Measurements from ENCODE around the gene GNB1. TPM values are rescaled to one million over a fixed set of nuclear protein-coding genes. Genes with fewer than 3 reads are reported as not detected.

GNB1 gene
- total and polyA plus RNA-seq, 10 of the 15 experiments (the other 5 are each of a cell fraction or from before 2014, with no cell fraction given), result 23.0 to 392 (median 93.9) TPM

DNA sequence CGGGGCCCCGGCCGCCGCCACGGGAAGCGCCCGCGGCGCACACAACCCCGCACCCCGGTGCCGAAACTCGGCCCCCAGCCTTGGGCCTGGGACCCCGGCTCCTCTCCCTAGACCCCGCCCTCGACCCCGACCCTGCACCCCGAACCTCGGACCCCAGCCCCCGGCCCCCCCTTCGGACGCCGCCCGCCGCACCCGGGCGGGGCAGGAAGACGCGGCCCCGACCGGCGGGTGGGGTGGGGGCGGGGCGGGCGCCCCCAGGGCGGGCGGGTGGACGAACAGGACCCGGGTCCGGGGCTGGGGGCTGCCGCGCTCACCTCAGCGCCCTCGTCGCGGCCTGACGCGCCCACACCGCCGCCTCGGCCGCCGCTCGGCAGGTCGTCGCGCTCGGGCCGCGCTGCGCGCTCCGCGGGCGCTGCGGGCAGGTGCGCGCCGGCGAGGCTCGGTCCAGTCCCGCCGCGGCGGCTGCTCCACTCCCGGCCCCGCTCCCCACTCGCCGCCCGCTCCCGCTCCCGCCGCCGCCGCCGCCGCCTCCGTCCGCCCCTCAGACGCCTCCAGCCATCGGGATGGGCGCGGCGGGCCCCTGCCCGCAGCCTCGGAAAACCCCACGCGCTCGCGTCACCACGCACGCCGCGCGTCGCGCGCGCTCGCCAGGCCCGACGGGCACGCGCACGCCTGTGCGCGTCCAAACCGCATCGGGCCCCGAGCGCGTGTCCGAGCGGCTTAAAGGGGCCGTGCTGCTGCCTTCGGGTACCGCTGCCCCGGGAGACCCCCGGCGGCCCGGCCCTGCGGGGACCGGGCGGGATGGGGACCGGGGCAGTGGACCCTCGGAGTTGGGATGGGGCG lies at the start of gene GNB1 (continued):
- TF ChIP-seq, protein P1, sequence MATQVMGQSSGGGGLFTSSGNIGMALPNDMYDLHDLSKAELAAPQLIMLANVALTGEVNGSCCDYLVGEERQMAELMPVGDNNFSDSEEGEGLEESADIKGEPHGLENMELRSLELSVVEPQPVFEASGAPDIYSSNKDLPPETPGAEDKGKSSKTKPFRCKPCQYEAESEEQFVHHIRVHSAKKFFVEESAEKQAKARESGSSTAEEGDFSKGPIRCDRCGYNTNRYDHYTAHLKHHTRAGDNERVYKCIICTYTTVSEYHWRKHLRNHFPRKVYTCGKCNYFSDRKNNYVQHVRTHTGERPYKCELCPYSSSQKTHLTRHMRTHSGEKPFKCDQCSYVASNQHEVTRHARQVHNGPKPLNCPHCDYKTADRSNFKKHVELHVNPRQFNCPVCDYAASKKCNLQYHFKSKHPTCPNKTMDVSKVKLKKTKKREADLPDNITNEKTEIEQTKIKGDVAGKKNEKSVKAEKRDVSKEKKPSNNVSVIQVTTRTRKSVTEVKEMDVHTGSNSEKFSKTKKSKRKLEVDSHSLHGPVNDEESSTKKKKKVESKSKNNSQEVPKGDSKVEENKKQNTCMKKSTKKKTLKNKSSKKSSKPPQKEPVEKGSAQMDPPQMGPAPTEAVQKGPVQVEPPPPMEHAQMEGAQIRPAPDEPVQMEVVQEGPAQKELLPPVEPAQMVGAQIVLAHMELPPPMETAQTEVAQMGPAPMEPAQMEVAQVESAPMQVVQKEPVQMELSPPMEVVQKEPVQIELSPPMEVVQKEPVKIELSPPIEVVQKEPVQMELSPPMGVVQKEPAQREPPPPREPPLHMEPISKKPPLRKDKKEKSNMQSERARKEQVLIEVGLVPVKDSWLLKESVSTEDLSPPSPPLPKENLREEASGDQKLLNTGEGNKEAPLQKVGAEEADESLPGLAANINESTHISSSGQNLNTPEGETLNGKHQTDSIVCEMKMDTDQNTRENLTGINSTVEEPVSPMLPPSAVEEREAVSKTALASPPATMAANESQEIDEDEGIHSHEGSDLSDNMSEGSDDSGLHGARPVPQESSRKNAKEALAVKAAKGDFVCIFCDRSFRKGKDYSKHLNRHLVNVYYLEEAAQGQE (IDR thresholded peaks at IDR 0.05; ENCODE audit: low read depth, low read length), result peak; percentile 13; the same call in 1 of the 2 replicates
- TF ChIP-seq EED (IDR thresholded peaks at IDR 0.05; ENCODE audit: low read depth), result no peak
- no peak for TF ChIP-seq BRCA1 (IDR thresholded peaks at IDR 0.05; ENCODE audit: low read depth, low read length)
- peak; percentile 76 to 99 for TF ChIP-seq EGR1 (IDR thresholded peaks at IDR 0.05; ENCODE audit: borderline replicate concordance in 1 of 2, low read depth in 2 of 2, low read length in 2 of 2)
- no peak for TF ChIP-seq NFXL1 (IDR thresholded peaks at IDR 0.05; ENCODE audit: borderline replicate concordance)
- no peak for TF ChIP-seq RAD51 (IDR thresholded peaks at IDR 0.05)
- peak; percentile 95 for TF ChIP-seq RELA (IDR thresholded peaks at IDR 0.05; ENCODE audit: borderline replicate concordance, partially characterized antibody)
- TF ChIP-seq, protein P2, sequence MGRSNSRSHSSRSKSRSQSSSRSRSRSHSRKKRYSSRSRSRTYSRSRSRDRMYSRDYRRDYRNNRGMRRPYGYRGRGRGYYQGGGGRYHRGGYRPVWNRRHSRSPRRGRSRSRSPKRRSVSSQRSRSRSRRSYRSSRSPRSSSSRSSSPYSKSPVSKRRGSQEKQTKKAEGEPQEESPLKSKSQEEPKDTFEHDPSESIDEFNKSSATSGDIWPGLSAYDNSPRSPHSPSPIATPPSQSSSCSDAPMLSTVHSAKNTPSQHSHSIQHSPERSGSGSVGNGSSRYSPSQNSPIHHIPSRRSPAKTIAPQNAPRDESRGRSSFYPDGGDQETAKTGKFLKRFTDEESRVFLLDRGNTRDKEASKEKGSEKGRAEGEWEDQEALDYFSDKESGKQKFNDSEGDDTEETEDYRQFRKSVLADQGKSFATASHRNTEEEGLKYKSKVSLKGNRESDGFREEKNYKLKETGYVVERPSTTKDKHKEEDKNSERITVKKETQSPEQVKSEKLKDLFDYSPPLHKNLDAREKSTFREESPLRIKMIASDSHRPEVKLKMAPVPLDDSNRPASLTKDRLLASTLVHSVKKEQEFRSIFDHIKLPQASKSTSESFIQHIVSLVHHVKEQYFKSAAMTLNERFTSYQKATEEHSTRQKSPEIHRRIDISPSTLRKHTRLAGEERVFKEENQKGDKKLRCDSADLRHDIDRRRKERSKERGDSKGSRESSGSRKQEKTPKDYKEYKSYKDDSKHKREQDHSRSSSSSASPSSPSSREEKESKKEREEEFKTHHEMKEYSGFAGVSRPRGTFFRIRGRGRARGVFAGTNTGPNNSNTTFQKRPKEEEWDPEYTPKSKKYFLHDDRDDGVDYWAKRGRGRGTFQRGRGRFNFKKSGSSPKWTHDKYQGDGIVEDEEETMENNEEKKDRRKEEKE (IDR thresholded peaks at IDR 0.05), result no peak
- TF ChIP-seq SREBF1 (IDR thresholded peaks at IDR 0.05; ENCODE audit: low read length), result no peak
- TF ChIP-seq, protein P3, sequence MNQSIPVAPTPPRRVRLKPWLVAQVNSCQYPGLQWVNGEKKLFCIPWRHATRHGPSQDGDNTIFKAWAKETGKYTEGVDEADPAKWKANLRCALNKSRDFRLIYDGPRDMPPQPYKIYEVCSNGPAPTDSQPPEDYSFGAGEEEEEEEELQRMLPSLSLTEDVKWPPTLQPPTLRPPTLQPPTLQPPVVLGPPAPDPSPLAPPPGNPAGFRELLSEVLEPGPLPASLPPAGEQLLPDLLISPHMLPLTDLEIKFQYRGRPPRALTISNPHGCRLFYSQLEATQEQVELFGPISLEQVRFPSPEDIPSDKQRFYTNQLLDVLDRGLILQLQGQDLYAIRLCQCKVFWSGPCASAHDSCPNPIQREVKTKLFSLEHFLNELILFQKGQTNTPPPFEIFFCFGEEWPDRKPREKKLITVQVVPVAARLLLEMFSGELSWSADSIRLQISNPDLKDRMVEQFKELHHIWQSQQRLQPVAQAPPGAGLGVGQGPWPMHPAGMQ (IDR thresholded peaks at IDR 0.05; ENCODE audit: borderline replicate concordance), result no peak
- TF ChIP-seq ZNF207 (IDR thresholded peaks at IDR 0.05; ENCODE audit: borderline replicate concordance), result peak; percentile 40; the same call in 1 of the 2 replicates
- no peak for TF ChIP-seq NBN (IDR thresholded peaks at IDR 0.05)
- no peak for TF ChIP-seq SMAD1 (IDR thresholded peaks at IDR 0.05; ENCODE audit: low read depth, partially characterized antibody)
- TF ChIP-seq CHD4 (IDR thresholded peaks at IDR 0.05), result no peak
- no peak for TF ChIP-seq ZBTB11 (CRISPR knock-in tag; IDR thresholded peaks at IDR 0.05)
- peak; percentile 25; the same call in 1 of the 2 replicates for TF ChIP-seq SIN3A (IDR thresholded peaks at IDR 0.05; ENCODE audit: low read depth, low read length)
- TF ChIP-seq POLR2AphosphoS5 (IDR thresholded peaks at IDR 0.05; ENCODE audit: low read length), result peak; percentile 66; the same call in 1 of the 2 replicates
- TF ChIP-seq NFYA (IDR thresholded peaks at IDR 0.05; ENCODE audit: borderline replicate concordance, low read depth, low read length), result no peak
- TF ChIP-seq RB1 (IDR thresholded peaks at IDR 0.05; ENCODE audit: borderline replicate concordance), result peak; percentile 87; the same call in 1 of the 2 replicates

Measured in GM12878 (cell line).